HG03159 (cell line): ENCODE results near the gene ZBTB7B.

ENCODE experiments used
- ATAC-seq: cut with Tn5 transposase; IDR thresholded peaks from one replicate; pipeline ENCODE4 v1.9.1; 2021; ENCODE audit warnings: mild to moderate bottlenecking, moderate library complexity; ENCODE audit not compliant: unreplicated experiment

Gene ZBTB7B

DNA sequence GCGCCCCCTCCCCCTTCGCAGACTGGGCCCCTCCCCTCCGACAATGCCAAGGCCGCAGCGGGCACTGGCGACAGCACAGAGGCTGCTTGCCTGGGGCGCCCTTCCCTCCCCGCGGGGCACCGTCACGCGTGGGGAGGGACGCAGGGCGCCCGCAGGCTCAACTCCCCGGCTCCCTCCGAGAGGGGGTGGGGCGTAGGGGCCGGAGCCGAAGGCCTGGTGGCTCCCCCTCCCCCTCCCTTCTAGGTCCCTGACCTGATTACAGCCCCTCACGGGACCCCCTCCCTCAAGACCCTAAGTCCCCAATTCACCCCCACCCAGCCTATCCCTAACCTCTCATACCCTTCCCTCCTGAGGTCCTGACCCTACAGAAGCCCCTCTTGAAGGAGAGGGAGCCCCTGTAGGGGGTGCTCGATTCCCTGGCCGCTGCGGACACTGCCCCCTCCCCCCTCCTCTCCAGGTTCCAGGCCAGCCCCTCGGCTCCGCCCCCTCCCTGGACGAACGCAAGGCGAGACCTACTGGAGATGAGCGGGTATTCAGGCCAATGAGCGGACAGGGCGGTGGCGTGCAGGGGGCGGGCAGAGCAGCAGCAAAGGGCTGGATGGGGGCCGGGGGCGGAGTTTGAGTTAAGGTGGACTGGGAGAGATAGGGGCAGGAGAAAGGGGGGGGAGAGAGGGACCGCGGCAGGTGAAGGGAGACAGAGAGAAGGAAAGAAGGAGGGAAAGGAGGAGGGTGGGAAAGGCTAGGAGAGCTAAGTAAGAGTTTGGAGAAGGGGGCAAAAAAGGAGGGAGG lies 733 bp upstream of the ZBTB7B start:
- peak; percentile 58 for ATAC-seq

- ATAC-seq: no peak
Observed at GRCh38 chr1:155003227-155003765, 694 bp downstream of the ZBTB7B start.

DNA sequence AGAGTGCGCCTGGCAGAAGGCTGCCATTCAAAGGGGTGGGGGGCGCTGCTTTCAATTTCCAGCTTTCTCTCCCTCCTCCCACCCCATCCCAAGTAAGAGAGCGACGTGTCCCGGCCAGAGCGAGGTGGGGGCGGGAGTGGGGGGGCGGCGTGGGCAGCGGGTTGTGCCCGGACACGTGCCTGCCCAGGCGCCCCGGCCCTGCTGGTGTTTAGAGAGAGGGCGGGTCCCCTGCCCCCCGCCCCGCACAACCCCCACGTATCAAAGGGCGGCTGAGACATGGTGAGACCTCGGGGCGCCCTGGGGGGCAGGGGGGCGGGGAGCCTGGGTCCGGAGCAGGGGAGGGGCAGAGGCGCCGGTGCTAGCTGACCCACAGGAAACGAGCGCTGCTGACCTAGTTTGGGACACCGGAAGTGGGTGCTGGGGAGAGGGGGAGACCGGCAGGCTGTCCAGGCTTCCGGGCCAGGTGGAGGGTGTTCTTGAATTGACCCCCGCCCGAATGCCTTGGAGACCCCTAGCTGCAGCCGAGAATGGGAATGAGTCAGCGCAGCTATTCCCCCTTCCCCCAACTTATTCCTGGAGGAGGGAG lies 1.3 kb downstream of the ZBTB7B start:
- ATAC-seq: no peak

DNA sequence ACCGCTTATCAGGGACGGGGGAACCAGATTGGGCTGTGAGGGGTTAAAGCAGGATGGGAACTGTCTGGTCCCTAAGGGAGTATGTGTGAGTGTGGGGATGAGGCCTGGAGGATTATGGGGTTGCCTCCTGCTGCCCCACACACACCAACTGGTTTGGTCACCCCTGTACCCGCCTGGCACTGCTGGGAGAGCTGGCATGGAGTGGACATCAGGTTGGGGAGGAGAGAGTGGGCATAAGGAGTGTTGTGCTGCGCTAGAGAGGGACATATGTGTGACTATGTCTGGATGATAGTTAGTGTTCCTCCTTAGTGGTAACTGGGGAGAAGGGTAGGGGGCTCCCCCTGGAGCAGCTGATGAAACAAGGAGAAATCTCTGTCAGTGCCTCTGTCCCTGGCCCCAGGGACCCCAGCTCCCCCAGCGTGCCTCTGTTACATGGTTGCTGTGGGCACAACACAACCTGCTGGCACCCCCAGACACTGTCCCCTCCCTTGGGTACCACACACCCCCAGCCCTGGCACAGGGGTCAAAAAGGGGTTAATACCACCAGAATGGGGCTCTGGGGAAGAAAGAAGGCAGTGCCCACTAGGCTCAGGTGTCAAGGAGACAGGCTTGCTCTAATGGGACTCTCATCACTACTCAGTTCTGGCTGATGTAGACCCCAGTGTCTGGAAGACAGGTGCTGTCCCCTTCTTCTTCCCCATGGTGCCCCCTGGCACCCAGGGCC lies 1.9 kb downstream of the ZBTB7B start:
- no peak for ATAC-seq

- ATAC-seq: no peak
Observed at GRCh38 chr1:155005076-155006011, 2.7 kb downstream of the ZBTB7B start.

DNA sequence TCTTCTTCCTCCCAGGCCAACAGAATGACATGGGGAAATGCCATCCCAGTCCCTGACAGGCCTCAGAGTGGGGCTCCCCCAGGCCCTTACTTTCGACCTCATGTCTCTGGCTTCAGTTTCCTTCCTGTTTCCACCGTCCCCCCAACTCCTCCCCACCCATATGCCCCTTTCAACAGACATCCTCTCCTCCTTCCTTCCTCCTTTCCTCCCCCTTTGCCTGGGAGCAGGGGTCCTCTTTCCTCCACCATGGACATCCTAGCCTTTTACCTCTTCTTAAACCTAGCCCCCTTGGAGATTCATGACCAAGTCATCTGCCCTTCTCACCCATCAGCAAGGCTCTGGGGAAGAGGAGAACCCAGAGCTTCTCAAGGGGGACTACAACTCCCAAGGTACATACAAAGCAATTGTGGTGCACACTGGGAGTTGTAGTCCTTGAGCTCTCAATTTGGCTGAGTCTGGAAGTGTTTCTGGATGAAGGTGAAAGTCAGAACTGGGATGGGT lies 4.0 kb downstream of the ZBTB7B start:
- no peak for ATAC-seq

DNA sequence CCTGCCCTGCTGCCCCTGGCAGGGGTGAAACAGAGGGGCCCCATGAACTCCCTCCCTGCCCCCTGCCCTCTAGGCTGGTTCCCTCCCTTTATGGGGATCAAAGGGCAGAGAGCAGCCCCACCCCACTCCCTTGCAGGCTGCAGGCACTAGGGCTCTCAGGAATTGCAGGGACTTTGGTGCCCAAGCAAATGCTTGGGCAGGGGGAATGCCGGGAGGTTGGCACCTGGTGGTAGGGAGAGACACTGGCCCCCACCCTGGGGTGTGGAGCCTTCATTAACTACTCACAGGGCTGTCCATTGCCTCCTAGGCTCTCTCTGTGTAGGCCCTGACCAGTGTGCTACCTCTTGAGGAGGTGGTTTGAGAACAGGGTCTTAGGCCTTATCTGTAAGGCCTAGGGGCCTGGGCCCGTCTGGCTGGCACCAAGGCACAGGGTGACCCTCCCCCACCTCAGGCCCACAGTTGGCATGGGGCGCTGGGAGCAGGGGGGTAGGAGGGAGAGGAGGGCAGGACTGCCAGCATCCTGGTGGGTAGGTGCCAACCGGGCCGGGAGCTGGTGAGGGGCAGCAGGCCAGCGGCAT lies 4.7 kb downstream of the ZBTB7B start:
- ATAC-seq: no peak

GRCh38 chr1:155008015-155008941 lies 5.7 kb downstream of the ZBTB7B start:
- ATAC-seq: no peak

GRCh38 chr1:155009221-155009711 lies 6.7 kb downstream of the ZBTB7B start:
- ATAC-seq: no peak

GRCh38 chr1:155009742-155010141 lies 7.1 kb downstream of the ZBTB7B start:
- no peak for ATAC-seq

DNA sequence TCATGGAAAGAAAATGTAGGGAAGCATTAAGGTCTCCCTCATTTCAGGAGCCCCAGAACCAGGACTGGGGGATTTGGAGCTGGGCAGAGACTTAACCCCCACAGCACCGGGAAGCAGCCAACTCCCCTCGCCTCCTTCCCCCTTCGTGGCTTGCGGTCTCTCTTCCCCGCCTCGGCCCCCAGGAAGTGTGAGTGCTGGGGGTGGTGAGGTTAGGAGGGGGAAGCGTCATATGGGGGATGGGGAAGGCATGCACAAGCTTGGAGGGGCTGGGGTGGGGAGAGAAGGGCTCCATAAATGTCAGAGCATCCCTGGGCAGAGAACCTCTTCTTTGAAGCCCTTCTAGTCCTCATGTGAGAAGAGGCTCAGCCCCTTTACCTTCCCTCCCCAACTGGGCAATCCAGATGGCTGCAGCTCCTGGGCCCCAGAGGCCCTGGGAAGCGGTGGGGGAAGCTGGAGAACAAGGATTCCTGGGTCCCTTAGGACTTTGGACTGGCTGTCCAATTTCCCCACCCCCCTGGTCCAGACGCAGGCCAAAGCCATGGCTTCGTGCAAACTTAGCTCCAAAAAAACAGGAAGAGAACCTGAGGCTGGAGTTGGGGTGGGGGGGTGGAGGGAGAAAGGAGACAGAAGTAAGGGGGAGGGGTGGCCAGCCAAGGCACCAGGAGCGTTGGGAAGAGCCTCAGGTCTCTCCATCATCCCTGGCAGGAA lies 7.8 kb downstream of the ZBTB7B start:
- ATAC-seq: no peak

DNA sequence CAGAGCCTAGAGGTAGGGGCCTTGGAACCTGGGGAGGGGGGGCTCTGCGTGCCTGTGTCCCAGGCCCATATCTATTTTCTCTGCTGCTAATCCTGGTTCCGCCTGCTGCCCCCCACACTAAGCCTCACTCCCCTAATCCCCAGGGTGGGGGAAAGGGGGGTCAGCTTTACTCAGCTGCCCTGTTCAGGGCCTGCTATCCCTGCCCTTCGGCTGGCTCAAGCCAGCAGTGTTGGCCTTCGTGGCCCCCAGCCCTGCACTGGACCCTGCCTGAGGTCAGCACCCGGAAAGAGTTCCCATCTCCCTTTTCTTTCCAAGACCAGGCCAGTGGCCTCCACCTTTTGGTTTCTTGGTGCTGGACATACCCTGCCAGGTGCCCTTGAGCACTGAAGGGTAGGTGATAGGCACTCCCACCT lies 8.4 kb downstream of the ZBTB7B start:
- no peak for ATAC-seq

DNA sequence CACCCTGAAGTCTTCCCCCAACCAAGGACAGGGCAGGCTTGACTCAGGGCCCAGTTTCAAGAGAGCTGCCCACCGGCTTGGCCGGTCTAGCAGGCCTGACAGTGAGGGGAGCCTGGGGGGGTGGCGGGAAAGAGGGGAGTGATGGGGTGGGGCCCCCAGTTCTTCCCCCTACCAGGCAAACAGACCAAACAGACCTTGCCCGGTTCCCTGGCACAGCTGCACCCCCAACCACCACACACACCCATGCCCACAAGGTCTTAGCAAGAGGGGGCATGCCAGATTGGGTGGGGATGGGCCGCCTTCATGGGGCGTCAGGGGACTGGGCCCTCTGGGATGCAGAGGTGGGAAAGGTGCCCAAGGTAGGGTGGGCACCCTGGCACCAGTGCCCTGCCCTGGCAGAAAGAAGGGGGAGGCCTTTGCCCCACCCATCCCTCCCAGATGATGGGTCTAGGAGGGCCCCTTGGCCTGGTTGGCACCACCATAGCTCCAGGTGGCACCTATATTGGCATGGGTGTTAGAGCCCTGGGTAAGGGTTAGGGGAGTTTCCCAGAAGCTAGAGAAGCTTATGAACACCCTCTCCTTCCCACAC lies 8.9 kb downstream of the ZBTB7B start:
- ATAC-seq: no peak

DNA sequence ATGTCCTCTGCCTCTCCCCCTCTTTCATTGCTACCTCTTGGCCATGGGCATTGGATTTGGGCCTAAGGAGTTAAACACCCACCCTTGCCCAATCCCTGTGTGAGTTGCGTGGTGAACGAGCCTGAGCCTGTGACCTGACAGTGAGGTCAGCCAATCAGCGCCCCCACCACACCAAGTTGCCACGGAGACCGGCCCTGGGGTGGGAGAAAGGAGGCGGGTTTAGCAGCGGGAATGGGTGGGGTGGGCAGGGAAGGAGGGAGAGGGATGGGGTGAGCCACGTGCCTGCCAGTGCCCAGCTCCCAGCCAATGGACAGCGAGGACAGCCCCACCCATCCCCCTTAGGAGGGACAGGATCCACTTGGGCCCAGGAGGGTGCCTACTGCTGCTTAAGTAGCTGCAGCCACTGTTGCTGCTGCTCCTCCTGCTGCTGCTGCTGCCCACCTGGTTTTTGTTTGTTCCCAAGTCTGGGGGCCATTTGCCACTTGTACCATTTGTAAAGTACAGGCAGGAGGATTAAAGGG lies 9.5 kb downstream of the ZBTB7B start:
- no peak for ATAC-seq

DNA sequence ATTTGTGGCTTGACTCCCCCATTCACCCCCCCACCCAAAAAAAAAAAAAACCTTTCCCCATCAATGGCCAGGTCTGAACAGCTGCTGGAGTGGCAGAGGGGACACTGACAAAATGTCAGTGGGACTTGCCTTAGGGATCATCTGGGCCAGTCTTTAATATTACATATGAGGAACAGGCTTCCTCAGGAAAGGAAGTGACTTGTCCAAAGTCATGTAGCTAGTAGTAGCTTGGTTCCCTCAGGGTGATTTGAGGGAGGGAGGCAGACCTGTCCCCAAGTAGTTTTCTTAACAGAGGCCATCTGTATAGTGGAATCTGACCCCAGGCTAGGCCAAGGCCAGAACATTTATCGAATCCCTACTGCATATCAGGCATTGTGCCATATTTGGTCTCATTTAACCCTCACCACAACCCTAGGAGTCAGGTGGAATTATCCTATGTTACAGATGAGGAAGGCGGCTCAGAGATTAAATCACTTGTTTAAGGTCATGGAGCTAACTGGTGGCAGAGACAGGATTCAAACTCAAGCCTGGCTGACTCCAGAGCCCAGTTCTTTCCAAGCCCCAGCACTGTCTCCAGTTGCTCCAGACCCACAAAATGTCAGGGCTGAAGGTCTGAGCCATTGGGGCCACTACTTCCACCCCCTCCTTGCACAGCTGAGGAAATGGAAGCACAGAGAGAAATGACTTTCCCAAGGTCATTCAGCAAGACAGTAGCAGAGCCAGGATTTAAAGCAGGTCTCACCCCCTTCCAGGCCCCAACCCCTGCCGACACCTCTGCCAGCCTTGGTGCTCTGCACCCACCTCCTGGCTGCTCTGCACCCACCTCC lies 10.4 kb downstream of the ZBTB7B start:
- no peak for ATAC-seq

GRCh38 chr1:155013632-155014031 lies 11.0 kb downstream of the ZBTB7B start:
- no peak for ATAC-seq
